ENCODE results near the gene SH3GL1.

Gene SH3GL1

GRCh38 chr19:4375164-4376027 is 25.0 kb downstream of the SH3GL1 start:
- no peak for DNase-seq (ENCODE audit: low read depth)

GRCh38 chr19:4374498-4375163 is 25.7 kb downstream of the SH3GL1 start:
- no peak for DNase-seq (ENCODE audit: low read depth)

- no peak for DNase-seq (ENCODE audit: low read depth)
These were observed 26.5 kb downstream of the SH3GL1 start for GRCh38 chr19:4373601-4374497.

- no peak for DNase-seq (ENCODE audit: low read depth)
These were observed 27.4 kb downstream of the SH3GL1 start for GRCh38 chr19:4373013-4373367.

GRCh38 chr19:4372165-4373012 is 28.0 kb downstream of the SH3GL1 start:
- DNase-seq (ENCODE audit: low read depth), result no peak

GRCh38 chr19:4371247-4372164 is 28.8 kb downstream of the SH3GL1 start:
- no peak for DNase-seq (ENCODE audit: low read depth)

GRCh38 chr19:4370418-4371041 is 29.8 kb downstream of the SH3GL1 start:
- no peak for DNase-seq (ENCODE audit: low read depth)

GRCh38 chr19:4369888-4370260 is 30.5 kb downstream of the SH3GL1 start:
- DNase-seq (ENCODE audit: low read depth), result peak; percentile 61

- DNase-seq (ENCODE audit: low read depth), result peak; percentile 55
These were observed 31.0 kb downstream of the SH3GL1 start for GRCh38 chr19:4369109-4369887.

- no peak for DNase-seq (ENCODE audit: low read depth)
These were observed 32.1 kb downstream of the SH3GL1 start for GRCh38 chr19:4368128-4368820.

- DNase-seq (ENCODE audit: low read depth), result no peak
These were observed 32.6 kb downstream of the SH3GL1 start for GRCh38 chr19:4367781-4368127.

GRCh38 chr19:4367336-4367723 is 33.0 kb downstream of the SH3GL1 start:
- no peak for DNase-seq (ENCODE audit: low read depth)

GRCh38 chr19:4366666-4367335 is 33.5 kb downstream of the SH3GL1 start:
- DNase-seq (ENCODE audit: low read depth), result no peak

GRCh38 chr19:4365791-4366665 is 34.3 kb downstream of the SH3GL1 start:
- no peak for DNase-seq (ENCODE audit: low read depth)

- DNase-seq (ENCODE audit: low read depth), result no peak
These were observed 35.0 kb downstream of the SH3GL1 start for GRCh38 chr19:4365341-4365740.

- no peak for DNase-seq (ENCODE audit: low read depth)
These were observed 36.6 kb downstream of the SH3GL1 start for GRCh38 chr19:4363571-4364304.

Data from activated gamma-delta T cell treated with anti-CD3 and anti-CD28 coated beads, Interleukin-2, amount 50 U/mL, for 16 hours (primary cell).